ENCODE data around the gene HCFC2.

- TF ChIP-seq CTCF (conservative IDR thresholded peaks at IDR 0.05) (no peak), ZFX (IDR thresholded peaks at IDR 0.05) (no peak)
Observed at GRCh38 chr12:104152685-104153241, 88.4 kb downstream of the HCFC2 start.

All from C4-2B (cell line).